ENCODE measurements around the gene REEP1. TPM values are rescaled to one million over a fixed set of nuclear protein-coding genes. Genes with fewer than 3 reads are reported as not detected.
A peak's percentile ranks its signal among the peaks of the same experiment; 100 is the strongest.
"Not testable (repeated sequence)": the region's sequence is repeated elsewhere in the genome, so short reads cannot be mapped to it uniquely, and the experiment has no call there.

Gene REEP1
- total RNA-seq, 1 experiment from 2014 or later = not detected

- DNase-seq (ENCODE audit: extremely low read depth, low read depth) = not testable (repeated sequence)
Measured at GRCh38 chr2:86228574-86228973, 108.9 kb downstream of the REEP1 start.

GRCh38 chr2:86227685-86228084, 109.7 kb downstream of the REEP1 start:
- DNase-seq (ENCODE audit: extremely low read depth, low read depth) = no peak

GRCh38 chr2:86226636-86227520, 110.5 kb downstream of the REEP1 start:
- no peak for DNase-seq (ENCODE audit: extremely low read depth, low read depth)

- no peak for DNase-seq (ENCODE audit: extremely low read depth, low read depth)
Measured at GRCh38 chr2:86226070-86226469, 111.4 kb downstream of the REEP1 start.

GRCh38 chr2:86225581-86225980, 111.8 kb downstream of the REEP1 start:
- DNase-seq (ENCODE audit: extremely low read depth, low read depth) = no peak

GRCh38 chr2:86224645-86225355, 112.6 kb downstream of the REEP1 start:
- DNase-seq (ENCODE audit: extremely low read depth, low read depth) = no peak

- no peak for DNase-seq (ENCODE audit: extremely low read depth, low read depth)
Measured at GRCh38 chr2:86223927-86224560, 113.4 kb downstream of the REEP1 start.

- DNase-seq (ENCODE audit: extremely low read depth, low read depth) = no peak
Measured at GRCh38 chr2:86223140-86223926, 114.1 kb downstream of the REEP1 start.

- peak; percentile 35 for DNase-seq (ENCODE audit: extremely low read depth, low read depth)
Measured at GRCh38 chr2:86221066-86221684, 116.3 kb downstream of the REEP1 start.

GRCh38 chr2:86219896-86220295, 117.5 kb downstream of the REEP1 start:
- no peak for DNase-seq (ENCODE audit: extremely low read depth, low read depth)

- DNase-seq (ENCODE audit: extremely low read depth, low read depth) = no peak
Measured at GRCh38 chr2:86218124-86218523, 119.3 kb downstream of the REEP1 start.

GRCh38 chr2:86216575-86217555, 120.6 kb downstream of the REEP1 start:
- peak; percentile 36 for DNase-seq (ENCODE audit: extremely low read depth, low read depth)

- no peak for DNase-seq (ENCODE audit: extremely low read depth, low read depth)
Measured at GRCh38 chr2:86214503-86214832, 123.0 kb downstream of the REEP1 start.

GRCh38 chr2:86213699-86214502, 123.5 kb downstream of the REEP1 start:
- no peak for DNase-seq (ENCODE audit: extremely low read depth, low read depth)

GRCh38 chr2:86213056-86213455, 124.4 kb downstream of the REEP1 start:
- no peak for DNase-seq (ENCODE audit: extremely low read depth, low read depth)

- no peak for DNase-seq (ENCODE audit: extremely low read depth, low read depth)
Measured at GRCh38 chr2:86211796-86212188, 125.6 kb downstream of the REEP1 start.

GRCh38 chr2:86211033-86211795, 126.2 kb downstream of the REEP1 start:
- no peak for DNase-seq (ENCODE audit: extremely low read depth, low read depth)

- DNase-seq (ENCODE audit: extremely low read depth, low read depth) = no peak
Measured at GRCh38 chr2:86204458-86204857, 133.0 kb downstream of the REEP1 start.
